ENCODE measurements around the gene POFUT2. TPM values are rescaled to one million over a fixed set of nuclear protein-coding genes. Genes with fewer than 3 reads are reported as not detected.
A peak's percentile ranks its signal among the peaks of the same experiment; 100 is the strongest.

POFUT2 gene
- total and polyA plus RNA-seq, 4 donors, result 17.9 to 35.7 (median 26.1) TPM

- ATAC-seq (ENCODE audit: insufficient read depth, low FRiP score) (no peak), DNase-seq (peak in 1 of 3 donors; percentile 9)
- Histone ChIP-seq H3K9me3 (ENCODE audit: control insufficient read depth in 4 of 4, insufficient read depth in 3 of 4, low read length in 3 of 4) (peaks cover 0 to 6% (median 1%) of the 10 kb centered on the region in 4 donors), H3K27me3 (ENCODE audit: control insufficient read depth in 3 of 3, insufficient read depth in 3 of 3, low read length in 2 of 3) (no peaks in the 10 kb centered on the region), H3K36me3 (ENCODE audit: control insufficient read depth in 4 of 4, insufficient read depth in 4 of 4, low read length in 4 of 4) (peaks cover 37 to 64% (median 41%) of the 10 kb centered on the region in 4 donors), H3K4me1 (ENCODE audit: control insufficient read depth in 5 of 5, insufficient read depth in 5 of 5, low read length in 5 of 5) (no peaks in the 10 kb centered on the region), H3K9ac (ENCODE audit: insufficient read depth in 1 of 2, low read length in 2 of 2) (no peak overlapping the region), H3K4me3 (no peak overlapping the region), H3K27ac (ENCODE audit: low read depth in 1 of 2, low read length in 1 of 2) (no peak overlapping the region)
- TF ChIP-seq CTCF (IDR thresholded peaks at IDR 0.05; ENCODE audit: control extremely low read depth, extremely low read depth), result no peak
- WGBS, 2 donors, result 96 to 97% methylated on average over 48 of the region's 48 CpGs
Observed at GRCh38 chr21:45277101-45278045, 10.3 kb downstream of the POFUT2 start.

GRCh38 chr21:45276596-45276995, 11.1 kb downstream of the POFUT2 start:
- ATAC-seq (ENCODE audit: insufficient read depth, low FRiP score), result no peak
- no peak overlapping the region for H3K27ac ChIP-seq (ENCODE audit: low read depth in 1 of 2, low read length in 1 of 2)
- peaks cover 36 to 63% (median 38%) of the 10 kb centered on the region in 4 donors for H3K36me3 ChIP-seq (ENCODE audit: control insufficient read depth in 4 of 4, insufficient read depth in 4 of 4, low read length in 4 of 4)
- H3K9me3 ChIP-seq (ENCODE audit: control insufficient read depth in 4 of 4, insufficient read depth in 3 of 4, low read length in 3 of 4), result peaks cover 0 to 6% (median 1%) of the 10 kb centered on the region in 4 donors
- no peak for TF ChIP-seq CTCF (IDR thresholded peaks at IDR 0.05; ENCODE audit: control extremely low read depth, extremely low read depth)
- DNase-seq, result peak in 1 of 3 donors; percentile 1
- no peak overlapping the region for H3K4me3 ChIP-seq
- H3K4me1 ChIP-seq (ENCODE audit: control insufficient read depth in 5 of 5, insufficient read depth in 5 of 5, low read length in 5 of 5), result no peaks in the 10 kb centered on the region
- H3K27me3 ChIP-seq (ENCODE audit: control insufficient read depth in 3 of 3, insufficient read depth in 3 of 3, low read length in 2 of 3), result no peaks in the 10 kb centered on the region
- 97% methylated on average over 19 of the region's 19 CpGs for WGBS, 2 donors
- H3K9ac ChIP-seq (ENCODE audit: insufficient read depth in 1 of 2, low read length in 2 of 2), result no peak overlapping the region

GRCh38 chr21:45270306-45270821, 17.3 kb downstream of the POFUT2 start:
- DNase-seq, result peak in 1 of 3 donors; percentile 3
- Histone ChIP-seq H3K9me3 (ENCODE audit: control insufficient read depth in 4 of 4, insufficient read depth in 3 of 4, low read length in 3 of 4) (peaks cover 0 to 6% (median 2%) of the 10 kb centered on the region in 4 donors), H3K9ac (ENCODE audit: insufficient read depth in 1 of 2, low read length in 2 of 2) (no peak overlapping the region), H3K36me3 (ENCODE audit: control insufficient read depth in 4 of 4, insufficient read depth in 4 of 4, low read length in 4 of 4) (peaks cover 20 to 66% (median 38%) of the 10 kb centered on the region in 4 donors), H3K27me3 (ENCODE audit: control insufficient read depth in 3 of 3, insufficient read depth in 3 of 3, low read length in 2 of 3) (no peaks in the 10 kb centered on the region), H3K4me3 (no peak overlapping the region), H3K27ac (ENCODE audit: low read depth in 1 of 2, low read length in 1 of 2) (no peak overlapping the region), H3K4me1 (ENCODE audit: control insufficient read depth in 5 of 5, insufficient read depth in 5 of 5, low read length in 5 of 5) (no peaks in the 10 kb centered on the region)
- ATAC-seq (ENCODE audit: insufficient read depth, low FRiP score), result no peak
- no peak for TF ChIP-seq CTCF (IDR thresholded peaks at IDR 0.05; ENCODE audit: control extremely low read depth, extremely low read depth)
- WGBS, 2 donors, result 97 to 98% methylated on average over 13 of the region's 13 CpGs
